NOMO-1 treated with dmso at 0.1 percent for 144 hours (cell line): ENCODE measurements around the gene HTR1E.
"Not testable (repeated sequence)": the region's sequence is repeated elsewhere in the genome, so short reads cannot be mapped to it uniquely, and the experiment has no call there.

Experiments
- DNase-seq: peaks from one replicate; lab custom pipeline; 2025; ENCODE audit not compliant: unreplicated experiment; lab: John Stamatoyannopoulos, UW

The HTR1E gene

DNA sequence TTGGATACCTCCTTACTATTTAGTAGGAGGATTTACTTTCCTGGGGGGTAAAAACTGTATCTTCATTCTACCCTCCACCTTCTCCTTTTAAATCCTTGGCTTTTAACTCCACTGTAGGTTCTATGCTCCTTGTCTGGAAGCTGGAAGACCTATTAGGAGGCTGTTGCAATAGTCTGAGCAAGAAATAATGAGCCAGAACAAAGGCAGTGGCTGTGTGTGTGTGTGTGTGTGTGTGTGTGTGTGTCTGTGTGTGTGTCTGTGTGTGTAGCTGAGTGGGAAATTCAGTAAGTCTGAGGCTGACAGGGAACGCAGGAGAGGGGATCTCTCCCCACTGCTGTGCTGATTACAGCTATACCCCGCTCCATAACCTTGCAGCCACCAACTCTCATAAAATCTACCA is 35.8 kb downstream of the HTR1E start:
- no peak for DNase-seq

DNA sequence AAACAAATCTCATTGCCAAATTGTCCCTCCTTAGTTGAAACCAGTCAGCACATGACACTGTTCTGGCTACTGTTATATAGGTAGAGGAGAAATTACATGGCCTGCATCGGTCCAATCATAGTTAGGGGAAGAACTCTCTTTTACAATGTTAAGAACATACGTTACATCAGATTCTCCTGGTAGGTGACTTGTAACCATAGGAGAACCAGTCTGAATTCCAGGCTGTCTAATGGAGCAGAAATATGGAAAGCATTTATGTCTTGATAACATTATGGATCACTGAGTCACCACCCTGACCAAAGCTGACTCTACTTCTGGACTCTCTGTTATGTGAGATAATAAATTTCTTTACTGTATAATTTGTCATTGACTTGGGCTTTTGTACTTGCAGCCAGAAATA is 40.9 kb downstream of the HTR1E start:
- DNase-seq = no peak

DNA sequence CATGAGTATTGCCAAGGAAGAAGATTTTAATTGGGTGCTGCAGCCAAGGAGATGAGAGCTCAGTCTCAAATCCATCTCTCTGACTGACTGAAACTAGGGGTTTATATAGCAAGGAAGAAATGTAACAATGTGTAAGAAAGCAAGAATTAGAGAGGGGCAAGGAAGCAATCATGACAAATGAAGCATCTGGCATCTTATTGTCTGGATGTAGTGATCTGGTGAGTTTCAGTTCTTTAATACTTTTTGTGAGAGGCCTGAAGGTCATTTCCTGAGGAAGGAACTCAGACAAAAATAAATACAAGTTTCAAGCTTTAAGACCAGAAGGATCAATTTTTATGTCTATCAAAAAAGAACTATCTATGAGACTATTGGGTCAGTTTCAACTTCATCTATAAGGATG is 64.2 kb downstream of the HTR1E start:
- DNase-seq = no peak

DNA sequence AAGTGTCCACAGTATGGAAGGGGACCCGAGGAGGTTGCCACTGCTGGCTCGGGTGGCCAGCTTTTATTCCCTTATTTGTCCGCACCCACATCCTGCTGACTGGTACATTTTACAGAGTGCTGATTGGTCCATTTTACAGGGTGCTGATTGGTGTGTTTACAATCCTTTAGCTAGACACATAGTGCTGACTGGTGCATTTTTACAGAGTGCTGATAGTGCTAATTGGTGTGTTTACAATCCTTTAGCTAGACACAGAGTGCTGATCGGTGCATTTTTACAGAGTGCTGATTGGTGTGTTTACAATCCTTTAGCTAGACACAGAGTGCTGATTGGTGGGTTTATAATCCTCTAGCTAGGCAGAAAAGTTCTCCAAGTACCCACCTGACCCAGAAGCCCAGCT is 65.1 kb downstream of the HTR1E start:
- DNase-seq = not testable (repeated sequence)

DNA sequence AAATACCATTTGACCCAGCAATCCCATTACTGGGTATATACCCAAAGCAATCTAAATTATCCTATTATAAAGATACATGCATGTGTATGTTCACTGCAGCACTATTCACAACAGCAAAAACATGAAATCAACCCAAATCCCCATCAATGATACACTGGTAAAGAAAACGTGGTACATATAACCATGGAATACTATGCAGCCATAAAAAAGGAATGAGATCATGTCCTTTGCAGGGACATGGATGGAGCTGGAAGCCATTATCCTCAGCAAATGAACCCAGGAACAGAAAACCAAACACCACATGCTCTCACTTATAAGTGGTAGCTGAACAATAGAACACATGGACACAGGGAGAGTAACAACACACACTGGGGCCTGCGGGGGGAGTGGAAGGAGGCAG is 69.2 kb downstream of the HTR1E start:
- not testable (repeated sequence) for DNase-seq

DNA sequence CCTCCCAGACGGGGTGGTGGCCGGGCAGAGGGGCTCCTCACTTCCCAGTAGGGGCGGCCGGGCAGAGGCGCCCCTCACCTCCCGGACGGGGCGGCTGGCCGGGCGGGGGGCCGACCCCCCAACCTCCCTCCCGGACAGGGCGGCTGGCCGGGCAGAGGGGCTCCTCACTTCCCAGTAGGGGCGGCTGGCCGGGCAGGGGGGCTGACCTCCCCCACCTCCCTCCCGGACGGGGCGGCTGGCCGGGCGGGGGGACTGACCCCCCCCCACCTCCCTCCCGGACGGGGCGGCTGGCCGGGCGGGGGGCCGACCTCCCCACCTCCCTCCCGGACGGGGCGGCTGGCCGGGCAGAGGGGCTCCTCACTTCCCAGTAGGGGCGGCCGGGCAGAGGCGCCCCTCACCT is 72.3 kb downstream of the HTR1E start:
- DNase-seq = not testable (repeated sequence)

DNA sequence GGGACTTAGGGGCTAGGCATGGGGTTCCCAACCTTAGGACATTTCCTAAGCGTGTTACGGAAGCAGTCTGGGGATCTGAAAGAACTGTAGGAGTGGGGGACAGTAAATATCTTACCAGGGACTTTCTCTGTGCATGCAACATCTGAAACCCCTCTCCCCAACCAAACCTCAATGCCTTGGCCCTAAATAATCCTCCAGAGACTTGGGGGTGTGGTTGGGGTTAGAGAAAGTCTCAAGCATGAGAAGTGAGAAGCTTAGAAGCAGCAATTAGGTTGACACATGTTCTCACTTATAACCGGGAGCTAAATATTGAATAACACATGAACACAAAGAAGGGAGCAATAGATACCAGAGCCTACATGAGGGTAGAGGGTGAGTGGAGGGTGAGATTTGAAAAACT is 74.7 kb downstream of the HTR1E start:
- DNase-seq = no peak

DNA sequence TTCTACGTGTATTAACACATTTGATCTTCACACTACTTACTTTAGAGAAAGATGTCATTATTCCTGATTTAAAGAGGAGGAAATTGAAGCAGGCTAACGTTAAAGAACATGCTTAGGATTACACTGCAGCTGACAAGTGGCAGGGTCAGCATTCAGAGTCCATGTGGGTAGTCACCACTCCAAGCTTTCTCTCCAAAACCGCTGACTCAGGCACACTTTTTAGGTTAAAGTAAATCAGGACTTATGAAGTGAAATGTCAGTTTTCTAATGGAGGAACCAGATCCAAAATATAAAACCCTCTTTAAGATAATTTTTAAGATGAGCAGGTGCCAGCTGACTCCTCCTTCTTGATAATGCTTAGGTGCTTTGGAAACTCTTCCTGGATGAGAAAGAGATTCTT is 75.4 kb downstream of the HTR1E start:
- no peak for DNase-seq

DNA sequence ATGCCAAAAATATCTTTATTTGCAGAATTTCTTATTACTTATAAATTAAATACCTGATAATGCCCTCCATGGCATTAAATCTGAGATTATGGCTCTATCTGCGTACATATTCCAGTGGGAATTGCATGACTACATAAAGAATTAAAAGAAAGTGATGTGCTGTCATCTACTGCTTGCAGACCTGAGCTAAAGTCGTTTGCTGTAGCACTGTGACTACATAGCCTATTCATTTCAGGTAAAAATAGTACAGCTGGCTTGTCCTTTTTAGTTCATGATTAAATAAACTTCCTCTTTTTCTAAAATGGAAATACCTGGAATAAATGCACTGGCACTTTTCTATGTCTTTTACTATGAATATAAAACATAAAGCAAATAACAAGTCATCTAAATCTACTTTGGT is 79.4 kb downstream of the HTR1E start:
- no peak for DNase-seq

DNA sequence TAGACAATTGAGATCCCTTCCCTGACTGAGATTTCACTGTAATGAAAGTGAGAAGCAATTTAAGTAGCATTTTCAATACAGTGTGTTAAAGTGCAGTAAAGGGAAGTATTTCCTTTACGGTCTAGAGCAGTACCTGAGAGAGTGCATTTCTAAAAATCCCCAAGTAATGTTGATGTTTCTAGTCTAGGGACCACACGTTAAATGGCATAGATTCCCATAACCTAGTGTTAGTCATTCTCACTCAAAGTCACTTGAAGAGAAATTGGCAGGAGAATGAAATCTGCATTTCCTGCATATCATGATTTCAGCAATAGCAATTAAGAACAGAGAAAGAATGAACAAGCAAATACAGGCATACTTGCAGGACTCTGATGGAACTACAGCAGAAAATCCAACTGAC is 89.7 kb downstream of the HTR1E start:
- DNase-seq = no peak

DNA sequence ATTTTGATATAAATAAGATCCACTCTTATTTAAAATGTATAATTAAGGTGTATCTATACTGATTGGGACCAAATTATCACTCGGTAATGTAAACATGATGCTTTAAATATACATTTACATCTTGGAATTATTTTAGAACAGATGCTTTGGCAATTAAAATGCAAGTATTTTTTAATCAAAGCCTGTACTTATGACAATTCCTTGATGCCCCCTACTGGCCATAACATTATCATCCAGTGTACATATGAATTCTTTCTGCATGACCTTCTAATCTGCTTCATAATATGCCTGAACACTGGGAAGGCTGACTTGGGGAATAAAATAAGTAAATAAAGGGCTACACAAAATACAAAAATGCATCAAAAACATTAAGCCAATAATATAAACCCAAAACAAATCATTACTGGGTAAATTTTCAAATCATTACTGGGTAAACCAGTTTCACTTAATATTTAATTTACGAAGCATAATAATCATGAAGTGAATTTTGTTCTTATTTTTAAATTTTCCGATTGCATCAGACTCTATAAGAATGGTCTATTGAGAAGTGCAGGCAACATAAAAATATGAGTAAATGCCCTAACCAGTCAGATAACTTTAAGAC is 92.5 kb downstream of the HTR1E start:
- DNase-seq = no peak

DNA sequence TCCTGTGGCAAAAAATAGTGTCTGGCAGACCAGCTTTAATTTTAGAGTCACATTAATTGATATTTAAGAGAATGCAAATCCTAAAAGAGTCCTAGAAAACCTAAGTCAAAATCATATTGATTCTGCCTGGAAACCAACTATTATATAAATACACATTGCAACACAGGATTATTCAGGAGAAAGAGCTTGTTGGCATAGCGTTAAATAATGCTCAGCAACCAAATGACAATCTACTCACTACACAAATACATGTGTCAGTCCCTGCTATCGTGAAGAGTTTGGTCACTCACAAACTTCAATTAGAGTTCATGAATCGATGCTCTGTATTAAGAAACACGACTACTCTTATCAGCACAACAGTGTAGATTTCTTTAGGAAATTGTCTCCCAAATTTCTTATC is 103.4 kb downstream of the HTR1E start:
- no peak for DNase-seq

DNA sequence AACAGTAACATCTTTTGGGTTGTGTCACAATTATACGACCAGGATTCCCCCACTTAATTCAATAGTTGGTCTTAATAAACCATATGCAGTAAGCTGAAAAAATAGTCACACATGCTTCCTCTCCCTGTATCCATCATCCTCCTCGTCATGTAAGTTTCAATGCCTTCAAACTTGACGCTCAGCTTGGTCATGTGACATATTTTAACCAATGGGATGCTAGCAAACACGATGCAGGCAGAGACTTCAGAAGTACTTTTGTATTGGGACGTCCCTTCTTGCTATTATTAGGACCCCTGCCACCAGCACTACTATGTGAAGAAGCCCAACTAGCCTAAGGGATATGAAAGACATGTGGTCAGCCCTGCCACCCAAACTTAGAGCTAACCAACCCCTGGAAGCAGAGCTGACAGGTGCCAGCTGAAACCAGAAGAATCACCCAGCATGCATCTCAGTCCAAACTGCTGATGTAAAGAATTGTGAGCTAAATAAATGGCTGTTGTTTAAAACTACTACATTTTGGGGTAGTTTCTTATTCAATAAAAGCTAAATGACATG is 108.3 kb downstream of the HTR1E start:
- no peak for DNase-seq

DNA sequence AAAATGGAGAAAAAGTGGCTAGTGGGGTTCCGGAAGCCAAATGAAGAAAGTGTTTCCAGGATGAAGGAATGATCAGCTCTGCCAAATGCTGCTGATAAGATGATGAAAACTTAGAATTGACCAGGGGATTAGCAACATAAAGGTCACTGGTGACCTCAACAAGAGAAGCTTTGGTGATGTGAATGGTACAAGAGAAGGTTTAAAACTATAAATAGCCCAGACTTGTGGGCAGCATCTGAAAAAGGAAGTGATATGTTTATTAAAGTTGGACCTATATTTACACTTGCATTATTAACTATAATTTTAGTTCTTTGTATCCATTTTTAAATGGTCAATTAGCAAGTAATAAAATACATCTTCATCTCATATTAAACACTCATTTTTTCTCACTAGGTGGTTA is 112.5 kb downstream of the HTR1E start:
- DNase-seq = no peak

DNA sequence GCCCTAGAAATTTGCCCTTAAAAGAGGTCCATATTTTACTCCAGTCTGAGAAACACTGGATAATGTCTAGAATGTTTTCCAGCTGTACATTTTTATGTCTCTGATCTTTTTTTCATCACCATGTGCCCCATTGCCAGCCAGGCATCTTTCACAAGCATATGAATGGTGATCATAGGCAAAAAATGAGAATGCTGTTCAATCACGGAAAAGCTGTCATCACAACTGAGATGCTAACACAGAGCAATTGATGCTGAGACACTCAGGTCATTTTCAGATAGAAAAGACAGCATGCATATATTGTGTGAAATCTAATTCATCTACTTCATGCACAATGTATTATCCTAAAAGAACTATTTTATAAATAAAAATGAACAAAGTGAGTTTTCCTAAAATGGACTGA is 116.0 kb downstream of the HTR1E start:
- no peak for DNase-seq

DNA sequence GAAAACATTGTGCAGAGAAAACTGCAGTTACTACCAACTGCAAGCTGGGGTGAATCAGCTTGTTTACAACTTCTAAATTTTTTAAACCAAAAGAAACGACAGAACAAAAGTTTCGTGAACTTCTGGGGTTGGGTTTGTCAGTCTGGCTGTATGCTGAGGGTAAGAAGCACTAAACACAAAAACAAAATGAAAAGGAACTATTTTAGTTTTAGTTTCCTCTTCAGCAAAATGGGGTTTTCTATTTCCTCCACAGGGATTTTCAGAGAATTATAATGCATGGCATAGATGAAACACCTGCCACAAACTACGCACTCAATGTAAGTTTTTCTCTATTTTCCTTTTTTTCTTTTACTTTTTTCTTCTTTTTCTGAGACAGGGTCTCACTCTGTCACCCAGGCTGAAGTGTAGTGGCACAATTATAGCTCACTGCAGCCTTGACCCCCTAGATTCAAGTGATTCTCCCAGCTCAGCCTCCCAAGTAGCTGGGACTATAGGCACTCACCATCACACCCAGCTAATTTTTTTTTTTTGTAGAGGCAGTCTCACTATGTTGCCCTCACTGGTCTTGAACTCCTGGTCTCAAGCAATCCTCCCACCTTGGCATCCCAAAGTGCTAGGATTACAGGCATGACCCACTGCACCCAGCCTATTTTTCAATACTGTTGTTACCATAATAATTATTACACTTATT is 117.0 kb downstream of the HTR1E start:
- DNase-seq = no peak

DNA sequence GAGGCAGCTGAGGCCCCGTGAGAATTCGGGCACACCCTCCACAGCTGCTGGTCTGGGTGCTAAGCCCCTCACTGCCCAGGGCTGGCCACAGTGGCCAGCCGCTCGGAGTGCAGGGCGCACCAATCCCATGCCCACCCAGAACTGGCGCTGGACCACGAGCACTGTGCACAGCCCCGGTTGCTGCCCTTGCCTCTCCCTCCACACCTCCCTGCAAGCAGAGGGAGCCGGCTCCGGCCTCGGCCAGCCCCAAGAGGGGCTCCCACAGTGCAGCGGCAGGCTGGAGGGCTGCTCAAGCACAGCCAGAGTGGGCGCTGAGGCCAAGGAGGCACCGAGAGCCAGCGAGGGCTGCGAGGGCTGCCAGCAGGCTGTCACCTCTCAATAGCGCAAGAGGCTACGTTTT is 122.6 kb downstream of the HTR1E start:
- no peak for DNase-seq

DNA sequence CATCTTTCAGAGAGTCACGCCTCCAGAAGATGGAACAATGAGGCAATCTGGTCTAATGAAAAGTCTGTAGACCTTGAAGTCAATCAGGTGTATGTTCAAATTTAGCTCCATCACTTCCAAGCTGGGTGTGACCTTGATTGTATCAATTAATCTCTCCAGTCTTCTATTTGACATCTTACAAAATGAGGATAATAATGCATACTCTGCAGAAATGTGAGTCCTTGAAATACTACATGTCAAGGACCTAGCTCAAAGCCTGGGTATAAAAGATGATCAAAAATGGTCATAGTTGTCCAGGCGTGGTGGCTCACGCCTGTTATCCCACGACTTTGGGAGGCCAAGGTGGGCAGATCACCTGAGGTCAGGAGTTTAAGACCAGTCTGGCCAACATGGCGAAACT is 127.8 kb downstream of the HTR1E start:
- no peak for DNase-seq
